Adrenal gland (tissue), 5 donors: ENCODE measurements around the gene SDK2.

Source experiments
- CTCF ChIP-seq, 6 experiments: fragments of 450-650 bp in 4 of 6; fragments of 200-600 bp in 2 of 6; sonication (generic) in 1 of 6; IDR thresholded peaks; 1 replicate in 5 of 6; 2 replicates in 1 of 6; pipeline versions ENCODE4 v1.5.1 to v1.8.0; 2016 to 2021; ENCODE audit warnings: antibody characterized with exemption in 6 of 6, mild to moderate bottlenecking in 2 of 6, moderate library complexity in 1 of 6
- POLR2A ChIP-seq, 2 donors: fragments of 450-650 bp; IDR thresholded peaks; one replicate each; pipeline ENCODE4 v1.6.1; 2017; ENCODE audit warnings: antibody characterized with exemption in 2 of 2, mild to moderate bottlenecking in 2 of 2, moderate library complexity in 1 of 2
- donor health status: DM: no; HTN: no; CAD: no.

- TF ChIP-seq CTCF (IDR thresholded peaks at IDR 0.05) = no peak
- TF ChIP-seq POLR2A (IDR thresholded peaks at IDR 0.05) = no peak
These were observed 48.8 kb upstream of the SDK2 start for GRCh38 chr17:73693071-73693470.
